Stimulated activated CD8-positive, alpha-beta memory T cell treated with anti-CD3 and anti-CD28 coated beads, Interleukin-15, amount 100 ng/mL, for 24 hours (primary cell): ENCODE measurements around the gene MGRN1.
A peak's percentile ranks its signal among the peaks of the same experiment; 100 is the strongest.

Experiments used
- DNase-seq: peaks from one replicate; pipeline ENCODE4 v3.0.0-alpha.2; 2020; ENCODE audit warnings: low read depth

MGRN1 gene

GRCh38 chr16:4687946-4688673 lies 63.5 kb downstream of the MGRN1 start:
- no peak for DNase-seq

DNA sequence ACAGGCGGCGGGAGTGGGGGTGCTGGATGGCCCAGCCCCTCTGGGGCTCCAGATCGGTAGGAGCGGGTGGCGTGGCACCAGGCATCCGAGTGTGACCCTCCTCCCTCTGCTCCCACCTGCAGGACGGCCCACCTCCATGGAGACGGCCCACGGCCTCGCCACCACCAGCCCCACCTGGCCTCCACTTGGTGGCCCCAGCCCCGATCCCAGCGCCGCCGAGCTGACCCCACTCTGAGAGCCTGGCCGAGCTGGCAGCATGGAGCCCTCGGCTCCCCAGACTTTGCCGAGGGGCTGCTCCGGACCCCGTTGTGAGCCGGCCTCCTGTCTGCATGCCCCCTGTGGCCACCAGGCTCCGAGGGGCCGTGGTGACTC lies 64.0 kb downstream of the MGRN1 start:
- no peak for DNase-seq

DNA sequence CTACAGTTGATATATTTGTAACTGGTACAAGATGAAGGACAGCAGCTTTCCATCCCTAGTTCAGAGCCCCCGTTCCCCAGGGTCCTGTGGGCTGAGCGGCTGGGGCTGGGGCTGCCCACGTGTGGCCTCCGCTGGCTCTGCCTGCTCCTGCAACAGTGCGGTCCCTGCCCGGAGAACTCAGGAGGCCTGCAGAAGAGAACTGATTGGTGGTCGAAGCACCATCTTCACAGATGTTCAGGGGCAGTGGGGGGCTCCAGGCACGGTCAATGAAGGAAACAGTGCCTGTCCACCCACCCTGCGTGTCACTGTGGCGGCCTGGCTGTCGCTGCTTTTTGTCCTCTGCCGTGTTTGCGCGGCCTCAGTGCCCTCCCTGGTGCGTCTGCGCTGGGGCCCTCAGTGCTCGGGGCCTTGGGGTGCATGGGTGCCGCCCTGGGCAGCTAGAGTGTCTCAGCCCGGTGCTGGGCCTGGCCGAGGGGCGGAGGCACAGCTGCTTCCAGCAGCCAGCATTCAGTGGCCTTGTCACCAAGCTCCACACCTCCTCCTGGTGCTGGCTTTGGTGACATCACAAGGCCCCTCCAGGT lies 64.6 kb downstream of the MGRN1 start:
- DNase-seq, result no peak

DNA sequence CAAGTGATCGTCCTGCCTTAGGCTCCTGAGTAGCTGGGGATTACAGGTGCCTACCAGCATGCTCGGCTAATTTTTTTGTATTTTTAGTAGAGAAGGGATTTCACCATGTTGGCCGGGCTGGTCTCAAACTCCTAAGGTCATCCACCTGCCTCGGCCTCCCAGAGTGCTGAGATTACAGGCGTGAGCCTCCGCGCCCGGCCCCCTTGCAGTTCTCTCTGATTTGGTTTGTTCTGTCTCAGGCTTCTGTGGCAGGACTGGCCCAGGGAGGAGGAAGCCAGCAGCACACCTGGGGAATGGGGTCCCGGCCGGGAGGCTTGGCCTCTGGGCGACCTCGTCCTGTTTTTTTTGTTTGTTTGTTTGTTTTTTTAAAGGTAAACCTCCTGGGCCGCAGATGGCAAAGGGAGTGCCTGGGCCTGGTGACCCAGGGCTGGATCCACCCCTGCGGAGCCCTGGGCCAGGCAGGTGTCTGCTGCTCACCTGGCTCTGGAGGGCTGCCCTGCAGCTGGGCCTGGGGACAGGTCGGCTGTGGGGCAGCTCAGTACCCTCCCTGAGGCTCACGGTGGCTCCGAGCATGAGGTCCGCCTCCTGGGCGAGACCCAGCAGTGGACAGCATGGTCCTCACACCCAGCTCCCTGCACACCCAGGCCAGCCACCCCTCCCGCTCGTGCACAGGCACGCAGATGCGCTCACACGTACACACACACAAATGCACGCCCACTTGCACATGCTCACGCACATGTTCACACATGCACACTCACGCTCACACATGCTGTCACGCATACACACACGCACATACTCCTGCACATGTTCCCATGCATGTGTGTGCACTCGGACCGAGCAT lies 65.5 kb downstream of the MGRN1 start:
- DNase-seq, result no peak

DNA sequence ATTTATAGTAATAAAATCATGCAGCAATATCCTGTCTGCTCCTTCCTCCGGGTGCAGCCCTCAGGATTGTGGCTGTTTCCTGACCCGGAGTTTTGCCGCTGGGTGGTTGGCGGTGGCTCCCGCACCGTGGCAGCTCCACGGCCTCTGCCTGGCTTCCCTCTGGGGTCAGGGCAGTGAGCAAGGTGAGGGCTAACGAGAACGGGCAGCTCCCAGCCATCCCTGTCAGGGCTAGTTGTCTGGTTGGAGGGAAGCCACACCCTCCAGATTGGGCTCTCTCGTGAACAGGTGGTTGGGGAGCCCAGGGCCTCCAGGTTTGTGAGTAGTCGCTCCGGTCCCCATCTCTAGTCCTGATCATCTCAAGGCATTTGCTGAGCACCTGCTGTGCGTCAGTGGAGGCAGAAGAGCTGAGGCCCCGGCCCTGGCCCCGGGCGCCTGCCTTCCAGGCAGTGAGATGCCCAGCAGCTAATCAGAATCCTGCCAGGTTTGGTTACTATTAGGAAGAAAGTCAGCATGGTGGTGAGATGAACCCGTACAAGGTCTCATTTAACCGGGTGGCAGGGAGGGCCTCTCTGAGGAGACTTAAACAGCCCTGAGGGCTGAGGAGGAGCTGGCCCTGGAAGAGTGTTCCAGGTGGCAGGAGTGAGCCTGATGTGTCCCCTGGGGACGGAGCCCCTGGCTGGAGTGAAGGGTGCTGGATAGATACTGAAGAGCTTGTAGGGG lies 66.5 kb downstream of the MGRN1 start:
- DNase-seq, result no peak

DNA sequence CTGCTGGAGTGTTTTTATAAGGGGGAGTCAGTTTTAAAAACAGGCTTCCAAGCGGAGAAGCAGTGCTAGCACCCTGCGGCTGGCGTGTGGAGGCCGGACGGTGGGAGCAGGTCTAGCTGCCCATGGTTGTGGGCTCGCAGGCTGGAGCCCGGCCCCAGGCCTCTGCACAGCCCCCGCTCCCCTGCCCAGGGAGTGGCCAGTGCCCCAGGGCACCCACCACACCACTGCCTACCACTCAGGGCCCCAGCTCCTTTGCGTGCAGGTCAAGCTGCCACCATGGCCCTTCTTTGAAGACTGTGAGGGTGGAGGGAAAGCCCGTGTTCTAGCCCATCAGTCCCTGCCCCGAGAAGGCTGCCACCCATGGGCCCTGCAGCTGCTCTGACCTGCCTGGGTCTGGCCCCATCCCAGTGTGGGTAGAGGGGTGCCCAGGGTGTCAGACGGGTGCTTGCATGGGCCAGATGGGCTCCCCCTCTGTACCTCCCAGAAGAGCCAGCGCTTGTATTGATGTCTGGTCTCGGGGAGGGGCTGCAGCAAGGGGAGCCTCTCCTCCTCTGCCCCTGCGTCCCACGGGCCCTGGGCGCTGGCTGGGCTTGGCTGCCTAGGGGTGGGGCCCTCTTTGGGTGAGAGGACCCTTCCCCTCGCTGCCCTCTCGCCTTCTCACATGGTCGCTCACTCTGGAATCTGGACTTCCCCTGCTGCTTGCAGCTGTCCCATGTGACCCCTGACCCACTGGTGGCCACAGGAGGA lies 67.2 kb downstream of the MGRN1 start:
- no peak for DNase-seq

DNA sequence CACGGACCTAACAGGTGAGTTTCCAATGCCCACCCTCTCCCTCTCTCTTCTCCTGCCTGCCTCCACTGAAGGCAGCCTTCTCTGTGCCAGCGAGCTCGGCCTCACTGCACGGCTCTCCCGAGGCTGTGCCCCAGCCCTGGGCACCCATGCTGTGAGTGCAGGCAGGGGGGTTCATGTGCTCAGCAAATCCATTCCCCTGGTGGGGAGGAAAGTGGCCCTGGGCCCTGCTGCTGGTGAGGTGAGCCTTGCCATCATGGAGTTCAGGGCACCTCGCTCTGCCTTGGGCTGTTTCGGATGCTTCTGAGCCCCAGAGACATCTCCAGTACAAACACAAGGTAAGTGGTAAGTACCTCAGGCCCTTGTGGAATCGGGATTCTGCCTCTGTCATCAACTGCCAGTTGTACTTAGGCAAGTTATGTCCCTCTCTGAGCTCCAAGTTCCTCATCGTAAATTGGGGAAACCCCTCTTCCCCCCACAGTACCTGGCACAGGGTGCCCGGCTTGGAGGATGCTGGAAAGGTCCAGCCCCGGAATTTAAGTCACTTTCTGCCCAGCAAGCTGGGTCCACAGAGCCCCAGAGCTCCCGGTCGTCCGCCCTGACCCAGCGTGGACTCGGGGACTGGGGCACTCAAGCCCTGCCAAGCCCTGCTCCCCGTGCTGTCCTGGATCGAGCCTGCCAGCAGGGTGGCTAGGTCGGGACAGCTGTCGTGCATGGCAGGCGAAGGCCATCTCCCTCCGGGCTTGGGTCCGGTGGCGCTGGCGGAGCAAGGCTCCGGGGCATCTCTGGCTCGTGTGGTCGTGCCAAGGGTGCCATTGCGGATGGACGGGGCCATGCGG lies 68.1 kb downstream of the MGRN1 start:
- no peak for DNase-seq

- DNase-seq, result peak; percentile 96
Measured at GRCh38 chr16:4693296-4693955, 68.8 kb downstream of the MGRN1 start, which contains the start of gene NUDT16L1. NUDT16L1 (plus strand) TSS chr16:4693562; CDS start chr16:4693727, 165 bp downstream.

- no peak for DNase-seq
Measured at GRCh38 chr16:4693956-4694641, 69.5 kb downstream of the MGRN1 start.

DNA sequence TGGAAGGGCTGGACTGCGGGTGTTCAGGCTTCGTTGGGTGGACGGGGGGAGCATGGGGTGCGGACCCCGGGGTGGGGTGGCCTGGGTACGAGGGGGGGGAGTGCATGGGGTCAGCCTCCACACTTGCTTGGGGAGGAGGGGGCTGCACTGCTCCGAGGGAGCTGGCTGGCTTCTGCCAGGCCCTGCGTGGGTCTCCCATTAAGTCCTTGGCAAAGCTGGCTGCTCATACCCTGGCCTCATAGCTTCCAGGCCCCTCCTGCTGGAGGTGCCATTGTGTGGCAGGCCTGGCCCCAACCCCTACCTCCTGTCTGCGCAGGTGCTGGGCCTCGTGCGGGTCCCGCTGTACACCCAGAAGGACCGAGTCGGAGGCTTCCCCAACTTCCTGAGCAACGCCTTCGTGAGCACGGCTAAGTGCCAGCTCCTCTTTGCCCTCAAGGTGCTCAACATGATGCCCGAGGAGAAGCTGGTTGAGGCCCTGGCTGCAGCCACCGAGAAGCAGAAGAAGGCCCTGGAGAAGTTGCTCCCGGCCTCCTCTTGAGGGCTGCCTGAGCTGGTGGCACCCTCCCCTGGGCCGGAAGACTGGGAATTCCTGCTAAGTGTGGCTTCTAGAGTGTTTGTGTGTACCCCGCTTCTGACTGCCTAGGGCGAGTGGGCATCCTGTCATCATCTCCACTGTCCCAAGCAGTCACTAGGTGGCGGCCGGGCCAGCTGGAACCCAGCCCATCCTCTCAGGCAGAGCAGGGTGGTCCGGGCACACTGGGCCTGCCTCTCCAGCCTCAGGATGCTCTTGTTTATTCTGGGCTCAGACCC lies 70.2 kb downstream of the MGRN1 start:
- no peak for DNase-seq

DNA sequence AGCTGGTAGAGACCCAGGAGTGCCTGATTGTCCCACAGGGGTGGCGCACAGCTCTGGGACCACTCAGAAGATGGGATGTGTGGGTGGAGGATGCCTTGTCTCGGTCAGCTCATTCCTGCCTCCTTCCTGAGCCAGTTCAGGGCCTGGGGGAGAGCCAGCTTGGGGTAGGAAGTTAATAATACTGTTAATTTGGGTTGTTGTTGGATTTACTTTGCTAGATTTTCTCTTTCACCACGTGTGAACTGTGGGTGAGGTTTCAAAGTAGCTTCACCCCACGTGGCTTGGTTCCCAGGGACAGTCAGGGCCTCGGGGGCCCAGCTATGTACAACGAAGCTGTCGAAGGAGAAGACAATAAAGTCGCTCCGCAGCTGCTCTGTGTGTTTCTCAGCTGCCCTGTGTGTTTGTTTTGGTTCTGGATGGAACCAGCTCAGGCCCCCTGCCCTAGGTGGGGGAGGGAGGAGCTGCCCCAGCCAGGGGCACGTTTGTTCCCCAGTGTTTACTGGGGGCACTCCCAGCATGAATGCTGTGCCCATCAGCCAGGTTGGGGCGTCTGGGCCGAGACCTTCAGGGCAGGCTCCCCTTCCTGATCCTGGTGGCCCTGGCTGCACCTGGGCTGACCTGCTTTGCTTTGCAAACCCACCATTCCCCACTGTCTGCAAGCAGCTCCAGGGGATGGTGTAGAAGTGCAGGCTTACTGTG lies 71.0 kb downstream of the MGRN1 start:
- DNase-seq, result no peak

- DNase-seq, result no peak
Measured at GRCh38 chr16:4696172-4696904, 71.7 kb downstream of the MGRN1 start.

DNA sequence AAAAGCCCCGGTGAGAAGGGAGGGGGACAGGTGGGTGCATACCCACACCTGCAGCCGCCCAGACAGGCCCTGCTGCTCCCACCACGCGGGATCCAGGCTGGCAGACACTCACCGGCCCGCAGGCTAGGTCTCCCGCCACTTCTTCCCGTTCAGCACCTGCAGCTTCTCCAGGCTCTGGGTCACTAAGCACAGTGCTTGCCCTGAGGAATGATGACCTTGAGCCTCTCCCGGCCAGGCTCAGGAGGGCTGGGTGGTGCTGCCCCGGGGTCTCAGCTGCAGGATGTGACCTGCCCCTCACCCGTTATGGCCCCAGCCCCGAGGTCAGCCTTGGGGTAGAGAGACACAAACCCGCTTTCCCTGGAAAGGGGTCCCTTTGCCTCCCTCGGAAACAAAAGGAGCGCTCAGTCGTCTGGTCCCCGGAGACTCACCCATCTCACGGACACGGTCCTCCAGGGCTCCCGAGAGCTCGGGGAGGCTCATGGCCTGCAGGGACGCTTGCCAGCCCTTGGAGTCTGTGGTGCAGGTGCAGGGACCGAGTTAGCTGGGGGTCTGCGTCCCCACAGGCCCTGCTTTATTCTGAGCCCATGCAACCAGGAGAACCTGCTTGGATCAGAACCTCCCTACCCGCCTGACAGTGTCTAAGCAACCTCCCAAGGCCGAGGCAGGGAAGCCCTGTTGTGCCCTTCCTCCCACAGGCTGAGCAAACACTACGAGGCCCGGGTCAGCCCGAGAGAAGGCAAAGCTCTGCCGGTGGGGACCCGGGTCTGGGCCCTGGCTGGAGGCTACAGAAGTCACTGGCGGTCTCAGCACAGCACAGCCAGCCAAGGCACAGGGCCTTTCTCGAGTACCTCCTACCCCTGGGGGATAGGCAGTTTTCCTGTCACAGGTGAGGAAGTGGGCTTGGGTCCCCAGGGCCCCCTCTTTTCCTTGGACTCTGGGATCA lies 72.5 kb downstream of the MGRN1 start:
- DNase-seq, result no peak

GRCh38 chr16:4697848-4698291 lies 73.2 kb downstream of the MGRN1 start:
- no peak for DNase-seq

- DNase-seq, result no peak
Measured at GRCh38 chr16:4698321-4699045, 73.9 kb downstream of the MGRN1 start.
